HK-2 (cell line): ENCODE measurements around the gene TOMM6.

Experiments
- DNase-seq: peaks from one replicate; pipeline ENCODE4 v3.0.0-alpha.2; 2018; ENCODE audit not compliant: unreplicated experiment

Gene TOMM6

DNA sequence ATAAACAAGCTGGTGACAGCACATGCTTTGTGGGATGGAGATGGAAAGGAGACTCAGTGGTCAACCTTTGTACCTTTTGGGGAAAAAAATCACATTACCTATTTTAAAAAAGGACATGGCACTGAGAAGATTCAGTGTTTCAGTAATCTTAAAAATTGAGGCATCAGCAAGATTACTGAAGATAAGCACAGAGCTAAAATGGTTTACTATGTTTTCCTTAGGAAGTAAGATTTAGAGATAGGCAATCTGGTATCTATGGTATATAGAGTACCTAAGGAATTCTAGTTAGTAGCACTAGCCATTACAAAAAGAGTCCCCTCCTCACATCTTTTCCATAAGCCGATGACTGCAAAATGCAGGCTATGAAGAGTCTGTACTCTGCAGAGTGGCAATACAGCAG, 35.7 kb downstream of the TOMM6 start:
- no peak for DNase-seq

DNA sequence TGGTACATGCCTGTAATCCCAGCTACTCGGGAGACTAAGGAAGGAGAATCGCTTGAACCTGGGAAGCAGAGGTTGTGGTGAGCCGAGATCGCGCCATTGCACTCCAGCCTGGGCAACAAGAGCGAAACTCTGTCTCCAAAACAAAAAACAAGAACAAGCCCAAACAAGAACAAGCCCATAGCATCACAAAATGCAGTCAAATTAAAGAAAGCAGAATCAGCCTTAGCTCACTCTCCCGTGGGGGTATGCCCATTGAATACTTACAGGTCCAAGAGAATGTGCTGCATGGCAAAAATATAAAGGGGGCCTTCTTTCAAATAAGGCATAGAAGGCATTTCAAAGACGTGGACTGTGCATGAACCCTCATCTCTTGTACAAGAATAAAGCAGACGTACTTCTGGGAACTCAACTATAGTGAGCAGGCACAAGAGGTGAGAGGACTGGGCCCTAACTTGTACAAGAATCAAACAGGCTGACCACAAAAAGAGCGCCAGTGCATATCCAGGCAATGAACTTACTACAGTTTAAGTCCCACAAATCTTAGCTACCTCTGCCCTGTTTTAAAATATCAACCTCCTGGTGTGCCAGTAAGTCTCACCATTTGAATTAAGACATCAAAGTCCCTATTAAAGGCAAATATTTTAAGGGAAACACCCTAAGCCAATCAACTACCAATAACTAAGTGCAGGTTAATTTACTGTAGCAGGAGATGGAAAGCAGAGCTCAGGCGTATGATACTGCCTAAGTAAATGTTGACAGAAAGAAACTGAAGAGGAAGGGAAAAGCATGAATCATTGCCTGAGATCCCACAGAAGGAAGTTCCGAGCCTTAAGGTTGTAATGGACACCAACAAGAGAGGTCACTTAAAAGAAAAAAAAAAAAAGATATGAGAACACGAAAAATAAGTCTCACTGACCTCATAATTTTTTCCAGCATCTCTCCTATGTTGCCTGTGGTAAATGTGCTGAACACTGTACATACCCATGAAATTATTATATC, 37.4 kb downstream of the TOMM6 start:
- DNase-seq = no peak

DNA sequence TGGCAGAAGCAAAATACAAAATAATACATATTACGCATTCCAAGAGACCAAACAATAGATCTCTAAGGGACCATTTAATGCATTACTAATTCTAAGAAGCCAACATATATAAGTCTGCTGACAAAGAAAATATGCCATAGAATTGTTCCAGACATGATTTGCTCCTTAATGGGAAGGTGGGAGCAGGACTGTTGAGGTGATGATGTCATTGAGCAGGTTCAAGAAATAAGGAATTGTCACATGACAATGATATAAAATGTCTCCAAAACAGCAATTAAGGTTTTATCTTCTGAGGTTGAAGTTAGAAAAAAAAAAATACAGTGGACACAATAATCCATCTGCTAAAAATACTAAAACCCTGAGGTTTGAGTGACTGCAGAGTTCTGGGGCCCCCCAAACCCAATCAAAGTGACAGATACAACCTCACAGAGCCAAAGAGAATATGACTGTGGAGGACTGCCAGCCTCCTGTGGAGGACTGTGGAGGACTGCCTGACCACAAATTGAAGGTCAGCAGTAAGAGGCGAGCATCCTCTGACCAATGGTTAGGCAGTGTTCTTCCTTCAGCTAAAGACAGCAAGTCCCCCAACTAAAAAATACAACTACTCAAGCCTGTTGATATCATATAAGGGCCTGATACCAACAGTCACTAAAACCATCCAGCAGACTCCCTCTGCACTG, 39.0 kb downstream of the TOMM6 start:
- DNase-seq = no peak

DNA sequence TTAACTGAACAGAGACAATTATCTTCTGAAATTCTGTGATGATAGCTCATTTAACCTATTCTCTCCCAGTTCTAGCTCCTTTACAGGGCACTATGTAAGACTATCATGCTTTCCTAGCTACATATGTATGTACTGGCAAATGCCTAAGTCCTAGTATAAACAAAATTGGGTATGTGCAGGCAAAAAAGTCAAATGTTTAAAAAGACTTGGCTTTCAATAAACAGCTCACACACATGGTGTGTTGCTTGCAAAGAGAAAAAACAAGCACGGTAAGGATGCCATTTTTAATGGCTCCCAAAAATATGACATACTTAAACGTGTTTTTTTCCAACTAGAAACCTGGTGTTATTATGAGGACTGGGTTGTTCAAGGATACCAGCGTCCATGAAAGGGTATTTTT, 44.8 kb downstream of the TOMM6 start:
- no peak for DNase-seq

DNA sequence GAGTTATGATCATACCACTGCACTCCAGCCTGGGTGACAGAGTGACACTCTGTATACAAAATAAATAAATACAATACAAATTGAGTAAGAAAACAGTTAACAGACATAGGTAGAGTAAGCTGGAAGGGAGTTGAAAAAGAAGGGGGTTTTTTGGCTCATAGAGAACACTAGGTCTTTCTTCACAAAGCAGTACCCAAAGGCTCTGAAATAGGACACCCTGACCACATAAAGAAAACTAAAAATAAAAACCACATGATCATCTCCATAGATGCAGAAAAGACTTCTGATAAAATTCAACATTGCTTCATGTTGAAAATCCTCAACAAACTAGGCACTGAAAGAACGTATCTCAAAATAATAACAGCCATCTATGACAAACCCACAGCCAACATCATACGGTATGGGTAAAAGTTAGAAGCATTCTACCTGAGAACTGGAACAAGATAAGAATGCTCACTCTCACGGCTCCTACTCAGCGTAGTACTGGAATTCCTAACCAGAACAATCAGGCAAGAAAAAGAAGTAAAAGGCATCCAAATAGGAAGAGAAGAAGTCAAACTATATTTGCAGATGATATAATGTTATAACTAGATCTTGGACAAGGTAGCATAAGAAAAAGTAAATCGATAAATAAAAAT, 48.6 kb downstream of the TOMM6 start:
- no peak for DNase-seq

DNA sequence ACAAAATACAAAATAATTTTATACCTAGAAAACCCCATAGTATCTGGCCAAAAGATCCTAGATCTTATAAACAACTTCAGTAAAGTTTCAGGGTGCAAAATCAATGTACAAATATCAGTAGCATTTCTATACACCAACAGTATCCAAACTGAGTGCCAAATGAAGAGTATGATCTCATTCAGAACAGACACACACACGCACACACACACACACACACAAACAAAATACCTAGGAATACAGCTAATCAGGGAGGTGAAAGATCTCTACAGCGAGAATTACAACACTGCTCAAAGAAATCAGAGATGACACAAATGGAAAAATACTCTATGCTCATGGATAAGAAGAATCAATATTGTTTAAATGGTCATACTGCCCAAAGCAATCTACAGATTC, 49.2 kb downstream of the TOMM6 start:
- DNase-seq = no peak
